ENCODE results near the gene DOK3.
A peak's percentile ranks its signal among the peaks of the same experiment; 100 is the strongest.

The DOK3 gene

GRCh38 chr5:177508837-177509236 lies 789 bp downstream of the DOK3 start:
- no peaks in the 10 kb centered on the region for H3K27me3 ChIP-seq (ENCODE audit: low read length)
- peaks cover 20% of the 10 kb centered on the region; the same call in 1 of the 2 replicates for H3K79me2 ChIP-seq (ENCODE audit: insufficient read depth, low read length)
- peaks cover 35% of the 10 kb centered on the region for H3F3A ChIP-seq (ENCODE audit: insufficient read depth)
- H3K9me2 ChIP-seq (replicated peaks; ENCODE audit: insufficient read depth, low read length), result no peaks in the 10 kb centered on the region
- peaks cover 5% of the 10 kb centered on the region for H3K36me3 ChIP-seq (ENCODE audit: low read length)
- H3K9me3 ChIP-seq (ENCODE audit: insufficient read depth, low read length), result no peaks in the 10 kb centered on the region
- no peaks in the 10 kb centered on the region for H4K20me1 ChIP-seq (ENCODE audit: low read depth, low read length)
- no peak overlapping the region for H2AFZ ChIP-seq (ENCODE audit: low read depth, low read length, severe bottlenecking)
- H3K4me3 ChIP-seq (ENCODE audit: insufficient read depth, low read length, poor library complexity, severe bottlenecking), result peak overlapping the region; percentile 66
- peak overlapping the region; percentile 92 for H3K4me2 ChIP-seq (ENCODE audit: low read depth, low read length, poor library complexity, severe bottlenecking)
- H3K9ac ChIP-seq (ENCODE audit: low read length), result peak overlapping the region; percentile 88
- H3K27ac ChIP-seq (ENCODE audit: low read depth, low read length), result peak overlapping the region; percentile 95
- TF ChIP-seq CTCF (IDR thresholded peaks at IDR 0.05; ENCODE audit: insufficient read depth, low read length, poor library complexity, severe bottlenecking), result no peak
- TF ChIP-seq EZH2phosphoT487 (conservative IDR thresholded peaks at IDR 0.05; ENCODE audit: low read length), result no peak

DNA sequence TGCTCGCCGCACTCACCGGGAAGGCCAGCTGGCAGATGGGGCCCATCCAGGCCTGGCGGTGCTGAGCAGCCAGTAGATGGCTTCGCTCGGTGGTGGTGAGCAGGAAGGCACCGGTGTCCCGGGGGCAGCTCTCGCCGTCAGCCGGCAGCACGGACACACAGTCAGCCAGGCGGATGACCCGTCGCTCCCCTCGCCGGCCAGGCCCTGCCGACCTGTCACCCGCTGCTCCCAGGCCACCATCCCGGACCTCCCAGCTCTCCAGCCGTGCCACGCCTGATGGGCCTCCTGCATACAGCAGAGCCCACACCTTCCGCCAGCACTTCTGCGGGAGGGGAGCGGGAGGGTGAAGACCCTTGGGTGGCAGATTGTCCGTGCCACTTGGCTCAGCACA lies 1.4 kb downstream of the DOK3 start:
- Histone ChIP-seq H3K79me2 (ENCODE audit: insufficient read depth, low read length) (peaks cover 20% of the 10 kb centered on the region; the same call in 1 of the 2 replicates), H4K20me1 (ENCODE audit: low read depth, low read length) (no peaks in the 10 kb centered on the region), H3K27me3 (ENCODE audit: low read length) (no peaks in the 10 kb centered on the region), H2AFZ (ENCODE audit: low read depth, low read length, severe bottlenecking) (no peak overlapping the region), H3F3A (ENCODE audit: insufficient read depth) (peaks cover 35% of the 10 kb centered on the region), H3K9ac (ENCODE audit: low read length) (peak overlapping the region; percentile 88), H3K9me2 (replicated peaks; ENCODE audit: insufficient read depth, low read length) (no peaks in the 10 kb centered on the region), H3K36me3 (ENCODE audit: low read length) (peaks cover 5% of the 10 kb centered on the region), H3K27ac (ENCODE audit: low read depth, low read length) (peak overlapping the region; percentile 95), H3K4me2 (ENCODE audit: low read depth, low read length, poor library complexity, severe bottlenecking) (peak overlapping the region; percentile 92), H3K4me3 (ENCODE audit: insufficient read depth, low read length, poor library complexity, severe bottlenecking) (peak overlapping the region; percentile 66), H3K9me3 (ENCODE audit: insufficient read depth, low read length) (no peaks in the 10 kb centered on the region)
- TF ChIP-seq CTCF (IDR thresholded peaks at IDR 0.05; ENCODE audit: insufficient read depth, low read length, poor library complexity, severe bottlenecking) (no peak), EZH2phosphoT487 (conservative IDR thresholded peaks at IDR 0.05; ENCODE audit: low read length) (no peak)

GRCh38 chr5:177507596-177508220 lies 1.9 kb downstream of the DOK3 start:
- H3K9me2 ChIP-seq (replicated peaks; ENCODE audit: insufficient read depth, low read length), result no peaks in the 10 kb centered on the region
- no peak overlapping the region for H3K4me3 ChIP-seq (ENCODE audit: insufficient read depth, low read length, poor library complexity, severe bottlenecking)
- H3K79me2 ChIP-seq (ENCODE audit: insufficient read depth, low read length), result peaks cover 20% of the 10 kb centered on the region; the same call in 1 of the 2 replicates
- peak overlapping the region; percentile 95 for H3K27ac ChIP-seq (ENCODE audit: low read depth, low read length)
- peak overlapping the region; percentile 88 for H3K9ac ChIP-seq (ENCODE audit: low read length)
- H4K20me1 ChIP-seq (ENCODE audit: low read depth, low read length), result no peaks in the 10 kb centered on the region
- no peak for TF ChIP-seq EZH2phosphoT487 (conservative IDR thresholded peaks at IDR 0.05; ENCODE audit: low read length)
- TF ChIP-seq CTCF (IDR thresholded peaks at IDR 0.05; ENCODE audit: insufficient read depth, low read length, poor library complexity, severe bottlenecking), result no peak
- peaks cover 5% of the 10 kb centered on the region for H3K36me3 ChIP-seq (ENCODE audit: low read length)
- H3F3A ChIP-seq (ENCODE audit: insufficient read depth), result peaks cover 37% of the 10 kb centered on the region
- no peaks in the 10 kb centered on the region for H3K27me3 ChIP-seq (ENCODE audit: low read length)
- H3K4me2 ChIP-seq (ENCODE audit: low read depth, low read length, poor library complexity, severe bottlenecking), result peak overlapping the region; percentile 92
- no peaks in the 10 kb centered on the region for H3K9me3 ChIP-seq (ENCODE audit: insufficient read depth, low read length)
- no peak overlapping the region for H2AFZ ChIP-seq (ENCODE audit: low read depth, low read length, severe bottlenecking)

Measured in SU-DHL-6 (cell line).